GM21717 (cell line): ENCODE data around the gene SLC29A4.

Source experiments
- ATAC-seq: cut with Tn5 transposase; IDR thresholded peaks from one replicate; pipeline ENCODE4 v1.9.1; 2021; ENCODE audit warnings: mild to moderate bottlenecking, moderate library complexity; ENCODE audit not compliant: unreplicated experiment

Gene SLC29A4

DNA sequence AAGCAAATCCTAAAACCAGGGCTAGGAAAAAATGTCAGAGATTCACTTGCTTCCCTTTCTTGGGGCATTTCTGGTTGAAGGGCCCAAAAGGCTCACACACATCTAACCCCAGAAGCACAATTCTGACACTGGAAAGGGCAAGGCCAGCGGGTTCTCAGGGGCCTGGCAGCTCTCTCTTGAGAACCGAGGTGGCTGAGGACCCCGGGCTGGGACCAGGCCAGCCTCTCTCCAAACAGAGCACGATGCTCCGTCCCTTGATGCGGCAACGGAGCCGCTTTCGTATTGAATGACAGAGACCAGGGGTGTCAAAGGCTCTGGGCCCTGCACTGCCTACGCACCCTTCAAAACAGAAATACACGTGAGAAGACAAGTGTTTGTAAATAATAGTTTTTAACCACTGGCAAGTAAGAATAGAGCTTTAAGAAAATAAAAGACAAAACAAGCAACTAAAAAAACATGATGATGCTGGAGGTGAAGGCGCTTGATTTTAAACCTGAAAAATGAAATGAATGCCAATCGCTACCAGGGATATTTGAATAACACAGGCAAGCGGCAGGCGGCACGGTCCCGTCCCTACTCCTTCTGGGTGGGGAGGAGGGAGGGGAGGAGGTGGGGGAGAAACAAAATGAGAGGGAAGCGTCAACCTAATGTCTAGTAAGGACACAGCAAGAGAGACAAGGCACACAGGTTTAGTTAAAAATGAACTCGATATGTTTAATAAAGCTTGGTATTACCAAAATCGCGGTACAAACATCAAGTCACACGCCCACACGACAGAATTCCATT lies 68.0 kb downstream of the SLC29A4 start:
- no peak for ATAC-seq

DNA sequence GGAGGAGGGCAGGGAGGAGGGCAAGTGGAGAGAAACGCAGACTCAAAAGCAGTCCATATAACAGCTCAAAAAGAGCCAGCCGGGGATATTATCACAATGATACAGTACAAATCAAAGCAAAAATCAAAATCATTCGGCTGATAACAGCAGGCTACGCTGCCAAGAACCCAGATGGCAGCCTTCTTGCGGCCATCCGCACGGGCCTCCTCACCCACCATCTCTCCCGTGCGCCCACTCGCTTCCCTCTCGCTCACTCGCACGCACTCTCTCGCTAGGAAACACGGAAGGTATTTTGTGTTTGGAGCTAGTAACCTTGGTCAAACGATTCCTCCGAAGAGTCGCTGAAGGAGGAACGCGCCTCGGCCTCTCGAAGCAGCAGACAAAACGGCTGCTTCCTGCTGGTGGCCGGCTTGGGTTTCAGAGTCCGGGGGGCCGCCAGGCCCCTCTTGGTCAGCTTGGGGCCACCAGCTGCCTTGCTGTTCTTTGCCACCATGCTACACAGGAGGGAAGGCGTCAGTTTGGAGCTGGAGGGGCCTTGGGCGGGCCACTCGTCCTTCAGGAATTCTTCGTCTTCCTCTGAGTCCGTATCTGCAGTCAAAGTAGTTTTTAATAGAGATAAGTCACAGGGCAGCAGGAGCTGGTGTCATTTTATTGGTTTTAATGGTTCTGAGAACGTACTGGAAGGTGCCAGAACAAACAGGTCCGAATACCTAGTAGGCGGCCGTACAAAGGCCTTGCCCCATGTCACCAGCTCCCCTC lies 68.9 kb downstream of the SLC29A4 start:
- ATAC-seq: no peak

GRCh38 chr7:5352440-5353010 lies 69.8 kb downstream of the SLC29A4 start:
- no peak for ATAC-seq

DNA sequence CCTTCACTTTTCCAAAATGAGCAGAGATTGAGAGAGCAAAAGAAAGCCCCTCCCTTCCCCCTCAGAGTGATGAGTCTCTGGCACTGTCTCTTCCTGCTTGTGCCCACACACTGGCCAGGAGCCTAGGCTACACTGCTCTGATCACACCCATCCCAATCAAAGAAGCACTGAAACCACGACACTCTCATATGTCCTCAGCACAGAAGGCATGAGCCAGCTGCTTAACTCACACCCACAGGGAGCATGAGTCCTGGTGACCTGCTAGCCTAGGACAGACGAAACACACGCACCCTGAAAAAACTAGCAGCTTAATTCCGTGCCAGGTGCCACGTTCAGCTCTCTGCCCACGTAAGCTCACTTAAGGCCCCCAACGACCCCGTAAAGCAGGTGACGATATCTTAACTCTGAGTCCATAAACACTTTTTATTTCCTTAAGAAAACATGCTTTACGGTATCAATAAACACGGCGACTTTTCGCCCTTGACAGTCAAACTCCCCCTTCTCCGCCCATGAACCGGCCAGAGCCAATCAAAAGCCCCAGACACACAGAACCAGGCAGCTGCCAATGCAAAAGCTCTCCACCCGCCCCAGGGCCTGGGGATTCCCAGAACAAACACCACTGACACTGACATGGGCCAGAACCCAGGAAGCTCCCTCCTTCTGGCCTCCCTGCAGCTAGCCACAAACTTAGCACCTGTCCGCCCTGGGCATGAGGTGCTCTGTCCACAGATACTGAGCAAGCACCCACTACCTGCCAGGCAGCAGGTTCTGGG lies 71.9 kb downstream of the SLC29A4 start:
- no peak for ATAC-seq
